ENCODE results near the gene MEAF6.

The MEAF6 gene

GRCh38 chr1:37442644-37443043, 71.9 kb downstream of the MEAF6 start:
- no peak overlapping the region for H3K27ac ChIP-seq (ENCODE audit: low read depth, low read length)
- no peaks in the 10 kb centered on the region for H3K36me3 ChIP-seq (ENCODE audit: control insufficient read depth in 1 of 2, insufficient read depth in 2 of 2, low read length in 2 of 2)
- no peak overlapping the region for H3K9ac ChIP-seq (ENCODE audit: low read depth in 1 of 2, low read length in 2 of 2)
- H3K4me3 ChIP-seq (ENCODE audit: low read depth in 1 of 2, low read length in 2 of 2): no peak overlapping the region
- no peaks in the 10 kb centered on the region for H3K9me3 ChIP-seq (ENCODE audit: control insufficient read depth in 1 of 2, low read length in 2 of 2)
- H3K27me3 ChIP-seq (ENCODE audit: control insufficient read depth in 1 of 2, insufficient read depth in 2 of 2, low read length in 2 of 2): peaks cover 4 to 10% of the 10 kb centered on the region in 2 donors
- no peaks in the 10 kb centered on the region for H3K4me1 ChIP-seq (ENCODE audit: control insufficient read depth in 1 of 2, insufficient read depth in 2 of 2, low read length in 2 of 2)
